HG03039 (cell line): ENCODE results near the gene DSCAML1.

ENCODE experiments used
- ATAC-seq: cut with Tn5 transposase; IDR thresholded peaks from one replicate; pipeline ENCODE4 v1.9.1; 2021; ENCODE audit warnings: mild to moderate bottlenecking, moderate library complexity; ENCODE audit not compliant: unreplicated experiment

Gene DSCAML1

DNA sequence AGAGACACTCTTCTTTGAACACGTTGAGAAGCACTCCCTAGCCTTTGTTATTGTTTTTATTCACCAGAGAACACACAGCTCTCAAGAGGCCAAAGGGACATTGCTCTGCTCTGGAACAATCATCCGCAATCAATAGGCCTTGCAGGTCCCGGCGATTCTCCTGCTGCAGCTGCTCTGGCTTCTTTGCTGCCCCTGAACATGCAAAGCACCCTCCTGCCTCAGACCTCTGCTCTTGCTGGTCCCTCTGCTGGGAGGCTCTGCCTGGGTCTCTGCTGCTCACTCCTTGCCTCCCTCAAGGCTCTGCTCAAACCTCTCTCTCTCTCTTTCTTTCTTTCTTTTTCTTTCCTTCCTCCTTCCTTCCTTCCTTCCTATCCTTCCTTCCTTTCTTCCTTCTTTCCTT is 232.7 kb downstream of the DSCAML1 start:
- ATAC-seq, result no peak

DNA sequence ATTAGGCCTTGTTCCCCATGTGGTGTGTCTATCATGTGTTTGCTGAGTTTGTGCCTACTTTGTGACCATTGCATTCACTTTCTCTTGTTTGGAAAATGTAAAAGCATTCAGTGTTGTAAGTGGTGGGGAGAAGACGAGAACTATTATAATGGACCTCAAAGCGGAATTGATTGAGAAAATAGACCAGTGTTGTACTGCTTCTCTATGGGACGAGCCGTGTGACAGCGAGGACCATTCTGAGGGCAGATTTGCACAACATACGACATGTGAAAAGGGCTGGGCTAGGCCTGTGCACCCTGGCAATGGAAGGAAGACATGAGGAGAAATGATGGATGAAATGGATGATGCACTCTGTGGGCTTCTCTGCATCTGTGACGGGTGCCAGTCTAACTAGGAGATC is 233.5 kb downstream of the DSCAML1 start:
- no peak for ATAC-seq

GRCh38 chr11:117562136-117562535 is 234.9 kb downstream of the DSCAML1 start:
- ATAC-seq, result no peak

DNA sequence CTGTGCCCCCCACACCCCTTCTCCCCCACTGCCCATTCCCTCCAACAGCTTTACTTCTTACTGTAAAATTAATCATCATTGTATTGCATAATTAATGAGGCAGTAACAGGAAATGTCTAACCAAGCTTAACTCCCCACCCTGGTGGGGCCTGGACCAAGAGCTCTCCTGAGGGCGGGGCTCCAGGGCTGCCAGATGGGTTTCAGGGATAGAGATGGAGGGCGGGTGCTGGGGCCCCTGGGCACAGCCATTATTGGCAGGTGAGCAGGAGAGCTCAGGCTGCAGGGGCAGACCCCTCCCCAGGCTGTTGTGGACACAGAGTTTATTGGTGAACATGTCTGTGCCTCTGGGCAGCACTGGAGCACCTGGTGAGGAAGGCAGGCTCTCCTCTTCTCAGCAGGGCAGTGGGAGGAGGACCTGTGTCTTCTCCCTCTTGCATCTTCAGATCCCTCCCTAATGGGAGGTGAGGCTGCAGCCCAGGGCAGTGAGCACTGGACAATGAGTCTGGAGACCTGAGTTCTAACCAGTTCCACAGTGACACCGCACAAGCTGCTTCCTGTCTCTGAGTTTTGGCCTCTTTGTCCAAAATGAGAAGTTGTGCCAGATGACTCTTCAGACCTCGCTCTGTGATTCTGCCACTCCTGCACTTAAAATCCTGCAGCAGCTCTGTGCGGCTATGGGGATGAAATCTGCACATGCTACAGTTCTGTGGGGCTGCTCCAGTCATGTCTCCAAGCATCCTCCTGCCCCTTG is 236.1 kb downstream of the DSCAML1 start:
- no peak for ATAC-seq

GRCh38 chr11:117559698-117560097 is 237.3 kb downstream of the DSCAML1 start:
- no peak for ATAC-seq

DNA sequence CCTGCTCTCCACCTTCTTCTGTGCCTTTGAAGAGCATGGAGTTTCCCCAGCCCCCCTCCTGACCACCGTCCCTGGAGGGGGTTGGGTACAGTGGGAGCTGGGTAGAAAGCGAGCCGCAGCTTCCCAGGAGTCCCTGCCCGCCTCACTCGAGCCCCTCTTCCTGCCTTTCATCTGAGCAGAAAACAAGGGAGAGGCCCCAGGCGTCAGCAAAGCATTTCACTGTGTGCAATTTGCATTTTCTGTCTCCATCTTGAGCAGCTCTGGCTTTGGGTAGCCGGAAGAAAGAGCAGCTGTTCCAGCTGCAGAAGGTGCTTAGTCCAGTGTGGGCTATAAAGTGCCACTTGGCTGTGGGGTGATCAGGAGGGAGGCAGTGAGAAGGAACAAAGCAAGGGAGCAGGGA is 239.7 kb downstream of the DSCAML1 start:
- no peak for ATAC-seq

GRCh38 chr11:117554601-117555333 is 242.2 kb downstream of the DSCAML1 start:
- no peak for ATAC-seq

DNA sequence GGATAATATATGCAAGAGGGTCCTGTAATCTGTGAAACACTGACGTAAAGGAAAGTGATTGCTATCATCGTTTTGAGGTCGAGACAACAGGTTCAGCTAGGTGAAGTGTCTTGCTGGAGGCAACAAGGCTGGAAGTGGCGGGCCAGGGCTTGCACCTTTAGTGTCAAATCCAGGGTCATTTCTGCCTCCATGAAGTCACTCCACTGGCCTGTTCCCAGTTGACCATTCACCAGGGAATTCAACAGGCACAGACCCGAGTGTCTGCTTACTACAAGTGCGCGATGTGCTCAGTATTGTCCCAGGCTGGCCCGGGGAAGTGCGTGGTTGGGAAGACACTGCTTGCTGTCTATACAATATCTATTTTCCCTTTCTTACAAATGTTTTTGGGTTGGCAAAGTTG is 244.4 kb downstream of the DSCAML1 start:
- no peak for ATAC-seq

GRCh38 chr11:117551761-117552343 is 245.2 kb downstream of the DSCAML1 start:
- ATAC-seq, result no peak

DNA sequence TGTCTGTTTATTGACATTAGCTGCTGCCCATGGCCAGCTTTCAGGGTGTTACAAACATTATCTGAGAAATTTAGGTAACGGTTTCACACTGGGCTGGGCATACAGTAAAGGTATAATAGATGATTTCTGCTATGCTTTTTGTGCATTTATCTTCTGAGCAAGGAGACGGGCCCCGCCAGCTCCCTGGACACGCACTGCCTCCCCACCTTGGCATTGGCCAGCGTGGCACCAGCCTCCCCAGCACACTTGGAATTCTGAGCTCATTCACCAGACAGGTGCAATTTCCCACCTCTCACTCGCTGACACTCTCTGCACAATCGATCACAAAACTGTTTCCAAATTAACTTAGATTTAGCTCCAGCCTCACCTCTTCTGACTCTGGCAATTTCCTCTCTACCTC is 246.6 kb downstream of the DSCAML1 start:
- ATAC-seq, result no peak

GRCh38 chr11:117549417-117549816 is 247.6 kb downstream of the DSCAML1 start:
- ATAC-seq, result no peak

- ATAC-seq, result no peak
Measured at GRCh38 chr11:117548876-117549275, 248.1 kb downstream of the DSCAML1 start.

DNA sequence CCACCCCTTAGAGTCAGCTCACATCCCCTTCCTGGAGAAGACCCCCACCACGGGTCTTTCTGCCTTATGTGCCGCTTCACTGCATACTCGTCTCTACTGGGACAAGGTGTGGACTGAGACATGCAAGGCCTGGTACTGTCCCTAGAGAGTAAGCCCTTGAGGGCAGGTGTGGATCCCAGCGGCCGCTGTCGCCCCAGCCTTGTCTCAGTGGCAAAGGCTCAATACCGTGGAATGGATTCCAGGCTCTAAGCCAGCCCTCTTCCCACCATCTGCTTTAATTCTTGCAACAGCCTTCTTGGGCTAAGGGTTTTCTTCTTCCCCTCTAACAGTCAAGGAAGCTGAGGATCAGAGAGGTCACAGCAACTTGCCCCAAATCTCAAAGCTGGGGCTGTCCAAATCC is 249.1 kb downstream of the DSCAML1 start:
- no peak for ATAC-seq

GRCh38 chr11:117547195-117547850 is 249.7 kb downstream of the DSCAML1 start:
- no peak for ATAC-seq

DNA sequence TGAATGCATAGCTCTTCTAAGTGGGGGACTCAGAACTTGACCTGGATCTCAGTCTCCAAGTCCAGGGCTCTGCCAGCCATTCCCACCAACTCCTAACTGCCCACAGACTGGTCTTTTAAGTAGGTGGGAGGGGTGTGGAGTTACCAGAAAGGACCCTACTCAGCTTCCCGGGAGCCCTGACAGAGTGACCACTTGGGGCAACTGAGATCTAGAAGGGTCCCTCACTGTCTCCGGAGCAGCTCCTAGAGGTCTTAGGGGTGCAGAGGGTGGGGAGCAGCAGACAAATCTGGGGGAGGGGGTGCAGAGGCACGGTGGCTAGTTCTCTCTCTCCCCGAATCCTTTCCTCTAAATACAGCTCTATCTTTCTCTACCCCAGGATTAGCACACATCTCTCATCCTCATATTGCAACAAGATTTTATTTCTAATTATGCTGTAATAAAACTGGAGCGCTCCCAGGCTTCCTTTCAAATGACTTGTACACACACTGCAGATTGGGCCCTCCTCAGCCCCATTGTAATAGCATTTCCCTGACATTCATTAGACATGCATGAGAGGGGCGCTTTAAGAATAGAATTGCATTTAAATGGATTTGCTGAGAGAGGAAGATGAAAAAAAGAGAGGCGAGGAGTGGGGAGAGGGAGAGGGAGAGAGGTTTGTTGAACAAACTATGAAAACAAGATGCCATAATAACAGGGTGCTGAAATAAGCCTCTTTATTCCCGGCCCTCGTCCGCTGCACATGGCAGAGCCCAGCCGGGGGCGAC is 250.4 kb downstream of the DSCAML1 start:
- no peak for ATAC-seq

DNA sequence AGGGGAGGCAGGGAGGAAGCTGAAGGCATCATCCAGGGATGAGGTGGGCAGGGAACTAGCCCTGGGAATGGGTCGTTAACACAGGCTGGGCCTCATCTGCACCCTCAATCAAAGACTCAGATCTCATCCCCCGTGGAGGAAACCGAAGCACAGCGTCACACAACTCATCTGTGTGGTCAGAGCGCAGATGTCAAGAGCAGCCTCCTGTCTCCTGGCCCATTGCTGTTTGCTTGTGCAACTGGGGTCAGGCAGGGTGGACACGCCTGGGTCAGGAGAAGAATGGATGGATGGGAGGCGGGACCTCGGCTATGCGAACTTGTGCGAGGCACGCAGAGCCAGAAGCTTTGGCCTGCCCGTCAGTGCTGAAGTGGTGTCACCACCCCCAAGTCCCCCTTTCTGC is 251.3 kb downstream of the DSCAML1 start:
- no peak for ATAC-seq

GRCh38 chr11:117544130-117544800 is 252.8 kb downstream of the DSCAML1 start:
- no peak for ATAC-seq

GRCh38 chr11:117541211-117541610 is 255.8 kb downstream of the DSCAML1 start:
- no peak for ATAC-seq

DNA sequence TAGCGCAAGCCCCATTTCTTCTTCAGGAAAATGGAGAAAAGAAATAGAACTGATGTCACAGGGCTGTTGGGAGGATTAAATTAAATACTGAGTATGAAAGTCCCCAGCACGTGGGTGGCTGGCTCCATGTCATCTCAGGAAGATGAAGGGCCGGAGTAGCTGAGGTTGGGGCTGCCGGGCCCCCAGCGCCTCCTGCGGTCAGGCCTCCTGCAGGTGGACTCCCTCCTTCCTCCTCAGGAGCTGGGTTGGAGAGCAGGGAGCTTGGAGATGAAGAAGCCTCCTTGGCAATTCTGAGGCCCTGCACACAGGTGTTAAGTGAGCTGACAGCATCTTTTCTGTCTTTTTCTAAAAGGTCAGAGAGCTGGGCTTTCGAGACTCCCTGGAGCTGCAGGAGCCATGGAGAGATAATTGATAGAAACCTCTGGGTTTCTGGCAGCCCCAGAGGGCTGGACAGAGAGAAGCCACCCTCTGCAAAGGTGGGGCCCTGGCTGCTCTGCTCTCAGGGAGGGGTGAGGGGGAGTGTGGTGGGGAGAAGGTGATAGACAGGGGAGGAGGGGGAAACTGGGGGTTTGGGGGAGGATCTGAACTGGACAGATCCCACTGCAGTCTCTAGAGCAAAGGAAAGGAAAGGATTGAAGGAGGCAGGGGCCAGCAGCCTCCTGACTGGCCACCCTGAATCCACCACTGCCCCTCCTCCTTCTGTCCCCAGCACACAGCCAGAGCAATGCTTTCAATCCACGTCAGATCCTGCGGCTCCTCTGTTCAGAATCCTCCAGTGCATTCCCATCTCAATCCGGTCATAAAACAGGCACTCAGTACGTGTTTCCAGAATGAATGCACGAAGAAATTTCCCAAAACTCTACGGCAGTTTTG is 258.5 kb downstream of the DSCAML1 start:
- no peak for ATAC-seq
